ENCODE results near the gene RUNX3. TPM values are rescaled to one million over a fixed set of nuclear protein-coding genes. Genes with fewer than 3 reads are reported as not detected.

RUNX3 gene
- total RNA-seq = 0.08 and 0.91 TPM in 2 replicates

DNA sequence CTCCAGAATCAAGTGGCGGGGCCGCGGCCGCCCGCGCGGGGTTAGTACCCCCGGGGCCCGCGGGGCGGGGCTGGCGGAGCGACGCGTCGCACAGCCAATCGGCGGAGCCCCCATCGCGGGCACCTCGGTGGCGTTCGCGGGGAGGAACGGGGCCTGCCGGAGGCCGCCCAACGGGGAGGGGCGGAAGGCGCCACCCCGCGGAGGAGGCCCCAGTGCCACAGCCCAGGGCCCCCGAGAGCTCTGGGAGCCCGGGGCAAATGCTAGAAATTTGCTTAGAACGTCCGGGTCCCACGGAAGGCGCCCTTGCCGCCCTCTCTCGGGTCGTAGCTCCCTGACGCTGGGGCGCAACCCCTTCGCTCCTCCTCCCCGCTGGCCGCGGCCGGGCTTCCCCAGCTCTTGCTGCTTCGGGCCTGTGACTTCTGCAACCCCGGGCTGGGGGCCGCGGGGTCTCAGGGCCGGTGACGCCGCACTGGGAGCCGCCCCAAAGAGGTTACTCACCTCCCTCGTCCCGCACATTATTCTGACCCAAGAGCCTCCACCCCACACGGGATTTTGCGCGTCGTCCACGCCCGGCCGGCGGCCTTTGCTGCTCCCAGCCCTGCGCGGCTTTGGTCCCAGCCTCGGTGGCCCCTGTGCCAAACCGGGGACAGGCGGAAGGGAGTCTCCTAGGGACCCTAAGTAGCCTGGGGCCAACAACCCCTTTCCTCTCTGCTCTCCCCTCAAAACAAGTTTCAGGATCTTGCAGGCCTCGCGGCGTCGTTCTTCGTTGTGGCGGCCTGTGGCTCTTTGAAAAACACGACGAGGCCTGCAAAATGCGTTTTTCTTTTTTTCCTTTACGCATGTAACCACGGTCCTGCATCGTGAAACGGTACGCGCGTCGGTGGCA, at the start of gene RUNX3:
TSS of gene RUNX3 (minus strand) at position 17 of the 886 bp plus-strand sequence. CDS start 408 bp downstream, outside the sequence.

Other genes starting within 250 kb of the RUNX3 start
- gene CLIC4, start 184.8 kb downstream of the RUNX3 start, total RNA-seq = 276 and 321 TPM in 2 replicates